ENCODE measurements around the gene PCDHB4. TPM values are rescaled to one million over a fixed set of nuclear protein-coding genes. Genes with fewer than 3 reads are reported as not detected.
"Not testable (repeated sequence)": the region's sequence is repeated elsewhere in the genome, so short reads cannot be mapped to it uniquely, and the experiment has no call there.

Gene PCDHB4
- total and polyA plus RNA-seq, 10 of the 15 experiments (the other 5 are each of a cell fraction or from before 2014, with no cell fraction given), result not detected

GRCh38 chr5:141096181-141096580, 25.4 kb upstream of the PCDHB4 start:
- H2AFZ ChIP-seq (ENCODE audit: control insufficient read depth, low read depth, low read length); H3K79me2 ChIP-seq (ENCODE audit: control insufficient read depth, insufficient read depth, low read length); H4K20me1 ChIP-seq (ENCODE audit: control insufficient read depth, insufficient read depth); CTCF ChIA-PET; H3K27ac ChIP-seq (ENCODE audit: control insufficient read depth, insufficient read depth); in situ Hi-C loops (cut with MboI); POLR2A ChIA-PET; DNase-seq (ENCODE audit: low read depth, low spot score); RAD21 ChIA-PET (ENCODE audit: unreplicated experiment); SMC1A ChIA-PET (ENCODE audit: uncharacterized antibody, unreplicated experiment); BruUV-seq (replicated peaks); H3K4me3 ChIP-seq; H3K4me2 ChIP-seq (ENCODE audit: control insufficient read depth, insufficient read depth); H3K9me3 ChIP-seq (replicated peaks; ENCODE audit: control insufficient read depth, insufficient read depth, low read length); H3K27me3 ChIP-seq (replicated peaks in 1 of 2; ENCODE audit: control insufficient read depth in 2 of 2, insufficient read depth in 2 of 2, low read length in 1 of 2); H3K9ac ChIP-seq (ENCODE audit: control insufficient read depth, insufficient read depth, low read length); intact Hi-C loops (cut with micrococcal nuclease; ENCODE audit: unreplicated experiment); H3K36me3 ChIP-seq (ENCODE audit: control insufficient read depth in 2 of 2, insufficient read depth in 2 of 2, low read length in 1 of 2); FAIRE-seq; H3K4me1 ChIP-seq (ENCODE audit: control insufficient read depth, insufficient read depth, low read length); ATAC-seq: not testable (repeated sequence)
- WGBS (ENCODE audit: insufficient coverage, insufficient replicate concordance, low lambda C conversion rate, missing lambda C conversion rate), result 66% methylated on average over 22 of the region's 46 CpGs

- RAD21 ChIA-PET (ENCODE audit: unreplicated experiment); H3K27me3 ChIP-seq (replicated peaks in 1 of 2; ENCODE audit: control insufficient read depth in 2 of 2, insufficient read depth in 2 of 2, low read length in 1 of 2); H3K4me2 ChIP-seq (ENCODE audit: control insufficient read depth, insufficient read depth); H3K4me1 ChIP-seq (ENCODE audit: control insufficient read depth, insufficient read depth, low read length); BruUV-seq (replicated peaks); H3K79me2 ChIP-seq (ENCODE audit: control insufficient read depth, insufficient read depth, low read length); FAIRE-seq; CTCF ChIA-PET; POLR2A ChIA-PET; H3K27ac ChIP-seq (ENCODE audit: control insufficient read depth, insufficient read depth); SMC1A ChIA-PET (ENCODE audit: uncharacterized antibody, unreplicated experiment); H2AFZ ChIP-seq (ENCODE audit: control insufficient read depth, low read depth, low read length); H4K20me1 ChIP-seq (ENCODE audit: control insufficient read depth, insufficient read depth); H3K36me3 ChIP-seq (ENCODE audit: control insufficient read depth in 2 of 2, insufficient read depth in 2 of 2, low read length in 1 of 2); in situ Hi-C loops (cut with MboI); H3K9me3 ChIP-seq (replicated peaks; ENCODE audit: control insufficient read depth, insufficient read depth, low read length); intact Hi-C loops (cut with micrococcal nuclease; ENCODE audit: unreplicated experiment); ATAC-seq; H3K9ac ChIP-seq (ENCODE audit: control insufficient read depth, insufficient read depth, low read length); H3K4me3 ChIP-seq; DNase-seq (ENCODE audit: low read depth, low spot score): not testable (repeated sequence)
- WGBS (ENCODE audit: insufficient coverage, insufficient replicate concordance, low lambda C conversion rate, missing lambda C conversion rate), result 74% methylated on average over 32 of the region's 38 CpGs
Measured at GRCh38 chr5:141096586-141096985, 25.0 kb upstream of the PCDHB4 start.
